Stimulated activated CD8-positive, alpha-beta memory T cell treated with anti-CD3 and anti-CD28 coated beads, Interleukin-2, amount 100 ng/mL, for 1 hour (primary cell): ENCODE results near the gene CDH6.

Experiments used
- DNase-seq, 2 donors: peaks; one replicate each; pipeline ENCODE4 v3.0.0-alpha.2; 2020; ENCODE audit warnings: low read depth in 2 of 2

Gene CDH6

DNA sequence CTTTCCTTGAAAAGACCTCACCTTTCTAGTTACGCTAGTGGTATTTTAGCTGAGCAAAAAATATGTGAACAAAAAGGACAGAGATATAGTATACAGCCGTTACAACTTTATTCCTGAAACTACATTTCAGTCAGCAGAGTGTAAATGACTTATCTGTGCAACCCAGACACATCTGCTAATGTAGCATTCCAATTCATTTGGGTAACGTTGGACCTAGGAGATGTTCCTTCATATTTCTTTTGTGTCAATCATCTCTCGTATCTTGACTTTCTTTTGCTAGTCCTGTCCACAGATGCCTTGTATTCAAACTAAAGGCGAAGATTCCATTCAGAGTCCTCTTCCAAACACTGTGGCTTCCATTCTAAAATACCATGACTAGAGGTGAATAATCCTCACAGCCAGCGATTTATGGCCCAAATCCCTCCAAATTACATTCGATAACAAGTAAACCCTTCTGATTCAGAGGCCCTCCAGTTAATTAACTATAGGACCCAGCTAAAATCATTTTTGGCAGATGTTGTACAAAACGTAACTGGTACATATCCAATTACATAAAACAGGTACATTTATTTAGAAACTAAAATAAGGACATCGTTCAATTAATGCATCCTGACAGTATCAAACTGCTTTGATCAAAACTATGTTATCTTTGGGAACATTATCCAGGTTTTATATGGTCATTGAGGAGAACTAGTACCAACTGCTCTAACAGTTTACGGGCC is 182.7 kb downstream of the CDH6 start:
- no peak for DNase-seq

GRCh38 chr5:31377274-31377946 is 183.9 kb downstream of the CDH6 start:
- no peak for DNase-seq

GRCh38 chr5:31378136-31378535 is 184.7 kb downstream of the CDH6 start:
- DNase-seq: no peak
